HG02588 (cell line): ENCODE measurements around the gene PEX10.

ENCODE experiments used
- ATAC-seq: cut with Tn5 transposase; IDR thresholded peaks from one replicate; pipeline ENCODE4 v1.9.1; 2021; ENCODE audit warnings: mild to moderate bottlenecking, moderate library complexity; ENCODE audit not compliant: unreplicated experiment

Gene PEX10

DNA sequence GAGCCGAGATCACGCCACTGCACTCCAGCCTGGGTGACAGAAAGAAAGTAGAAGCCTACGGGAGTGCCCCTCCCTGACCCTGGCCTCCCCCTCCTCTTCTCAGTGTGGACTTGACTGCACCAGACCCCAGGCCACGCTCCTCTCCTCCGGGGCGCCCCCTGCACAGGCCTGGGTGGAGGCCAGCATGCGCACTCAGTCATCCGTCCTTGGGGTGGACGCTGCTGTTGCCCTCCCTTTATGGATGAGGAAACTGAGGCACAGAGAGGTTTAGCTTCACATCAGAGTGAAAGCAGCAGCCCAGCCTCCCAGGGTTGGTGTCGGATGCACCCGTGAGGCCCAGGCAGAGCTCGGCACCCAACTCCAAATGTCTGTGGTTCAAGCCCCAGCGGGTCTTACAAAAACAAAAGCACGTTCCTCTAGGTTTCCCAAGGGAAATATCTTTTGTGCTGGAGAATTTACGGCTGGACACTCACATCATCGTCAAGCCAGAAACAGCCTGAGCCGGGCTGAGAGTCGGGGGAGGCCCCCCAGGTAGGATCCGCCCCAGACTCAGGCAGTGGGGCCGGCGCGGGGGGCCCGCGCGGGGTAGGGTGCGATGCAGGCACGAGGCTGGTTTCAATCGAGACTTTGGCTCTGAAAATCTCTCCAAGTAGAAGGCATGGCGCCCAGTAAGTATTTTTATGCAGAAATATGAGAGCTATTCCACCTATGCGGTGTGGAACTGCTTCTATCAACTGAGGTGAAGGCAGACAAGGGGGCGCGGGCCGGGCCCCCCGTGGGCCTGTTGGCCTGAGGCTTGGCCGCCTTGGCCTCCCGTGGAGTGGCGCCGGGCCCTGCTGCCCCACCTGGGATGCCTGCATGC lies 57.6 kb downstream of the PEX10 start:
- ATAC-seq, result no peak
